HG03571 (cell line): ENCODE data around the gene TTC7B.

Experiments
- ATAC-seq: cut with Tn5 transposase; IDR thresholded peaks from one replicate; pipeline ENCODE4 v1.9.1; 2021; ENCODE audit not compliant: unreplicated experiment

TTC7B gene

GRCh38 chr14:90518069-90518940 lies 297.9 kb downstream of the TTC7B start:
- ATAC-seq = no peak

GRCh38 chr14:90517076-90517841 lies 299.0 kb downstream of the TTC7B start:
- ATAC-seq = no peak

DNA sequence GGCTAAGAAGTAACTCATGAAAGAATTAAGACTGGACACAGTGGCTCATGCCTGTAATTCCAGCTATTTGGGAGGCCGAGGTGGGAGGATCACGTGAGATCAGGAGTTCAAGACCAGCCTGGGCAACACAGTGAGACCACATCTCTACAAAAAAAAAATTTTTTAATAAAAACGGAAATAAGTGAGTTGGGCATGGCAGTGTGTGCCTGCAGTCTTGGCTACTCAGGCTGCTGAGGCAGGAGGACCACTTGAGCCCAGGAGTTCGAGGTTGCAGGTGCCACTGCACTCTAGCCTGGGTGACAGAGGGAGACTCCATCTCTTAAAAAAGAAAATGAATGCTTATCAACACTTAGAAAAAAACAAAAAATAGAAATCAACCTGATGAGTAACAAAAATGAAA lies 301.7 kb downstream of the TTC7B start:
- ATAC-seq = no peak

GRCh38 chr14:90514015-90514398 lies 302.2 kb downstream of the TTC7B start:
- ATAC-seq = no peak

GRCh38 chr14:90513161-90514014 lies 302.8 kb downstream of the TTC7B start:
- no peak for ATAC-seq

GRCh38 chr14:90512329-90512991 lies 303.8 kb downstream of the TTC7B start:
- ATAC-seq = no peak

- ATAC-seq = no peak
These were observed 304.4 kb downstream of the TTC7B start for GRCh38 chr14:90511795-90512328.

DNA sequence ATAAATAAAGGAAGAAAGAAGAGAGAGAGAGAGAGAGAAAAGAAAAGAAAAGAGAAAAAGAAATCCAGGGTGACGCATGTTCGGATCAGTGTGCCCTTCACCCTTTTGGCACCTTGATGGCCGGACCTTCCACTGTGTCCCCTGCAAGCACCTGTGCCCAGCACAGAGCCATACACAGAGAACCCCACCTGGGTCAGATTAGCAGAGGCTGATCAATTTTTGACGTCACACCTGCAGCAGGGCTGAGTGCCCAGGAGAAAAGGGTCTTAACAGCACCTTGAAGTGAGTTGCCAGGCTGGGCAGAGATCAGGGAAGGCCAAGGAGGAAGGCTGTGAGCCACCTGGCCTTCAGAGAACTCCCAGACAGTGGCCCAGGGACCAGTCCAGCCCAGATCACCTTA lies 305.0 kb downstream of the TTC7B start:
- ATAC-seq = no peak

- ATAC-seq = no peak
These were observed 306.1 kb downstream of the TTC7B start for GRCh38 chr14:90510159-90510558.

DNA sequence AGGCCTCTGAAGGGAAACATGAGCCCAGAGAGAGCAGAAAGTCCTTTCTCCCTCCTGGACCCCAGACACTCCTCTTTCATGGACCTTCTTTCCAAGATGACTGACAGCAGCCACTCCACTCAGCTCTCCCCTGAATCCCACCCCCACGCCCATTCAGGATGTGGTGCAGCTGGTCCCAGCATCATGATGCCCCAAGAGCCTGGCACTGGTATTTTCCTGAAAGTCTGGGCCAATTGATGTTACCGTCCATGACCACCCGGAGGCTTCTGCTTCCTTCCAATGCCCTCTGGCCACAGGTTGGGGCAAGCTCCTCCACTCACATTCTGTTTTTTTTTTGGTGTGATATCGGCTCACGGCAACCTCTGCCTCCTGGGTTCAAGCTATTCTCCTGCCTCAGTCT lies 306.8 kb downstream of the TTC7B start:
- ATAC-seq = no peak

- no peak for ATAC-seq
These were observed 307.5 kb downstream of the TTC7B start for GRCh38 chr14:90508536-90509254.

GRCh38 chr14:90508036-90508435 lies 308.2 kb downstream of the TTC7B start:
- no peak for ATAC-seq

GRCh38 chr14:90507428-90507827 lies 308.8 kb downstream of the TTC7B start:
- no peak for ATAC-seq

DNA sequence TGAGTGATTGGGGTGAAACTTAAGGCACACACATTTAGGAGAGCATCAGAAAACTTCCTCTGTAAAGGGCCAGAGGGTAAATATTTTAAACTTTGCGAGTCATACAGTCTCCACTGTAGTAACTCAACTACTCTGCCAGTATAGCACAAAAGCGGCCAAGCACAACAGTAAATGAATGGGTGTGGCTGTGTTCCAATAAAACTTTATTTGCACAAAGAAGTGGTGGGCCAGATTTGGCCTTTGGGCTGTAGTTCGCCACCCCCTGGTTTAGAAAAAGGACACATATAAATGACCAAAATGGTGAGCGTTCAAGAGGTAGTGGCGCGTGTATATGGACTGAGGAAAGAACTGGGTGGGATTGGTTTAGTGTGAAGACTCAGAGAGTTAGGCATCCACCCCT lies 309.5 kb downstream of the TTC7B start:
- ATAC-seq = no peak

- no peak for ATAC-seq
These were observed 310.7 kb downstream of the TTC7B start for GRCh38 chr14:90505531-90505930.

GRCh38 chr14:90504643-90505042 lies 311.6 kb downstream of the TTC7B start:
- no peak for ATAC-seq

- no peak for ATAC-seq
These were observed 312.6 kb downstream of the TTC7B start for GRCh38 chr14:90503582-90503981.

- no peak for ATAC-seq
These were observed 313.5 kb downstream of the TTC7B start for GRCh38 chr14:90502760-90503159.

DNA sequence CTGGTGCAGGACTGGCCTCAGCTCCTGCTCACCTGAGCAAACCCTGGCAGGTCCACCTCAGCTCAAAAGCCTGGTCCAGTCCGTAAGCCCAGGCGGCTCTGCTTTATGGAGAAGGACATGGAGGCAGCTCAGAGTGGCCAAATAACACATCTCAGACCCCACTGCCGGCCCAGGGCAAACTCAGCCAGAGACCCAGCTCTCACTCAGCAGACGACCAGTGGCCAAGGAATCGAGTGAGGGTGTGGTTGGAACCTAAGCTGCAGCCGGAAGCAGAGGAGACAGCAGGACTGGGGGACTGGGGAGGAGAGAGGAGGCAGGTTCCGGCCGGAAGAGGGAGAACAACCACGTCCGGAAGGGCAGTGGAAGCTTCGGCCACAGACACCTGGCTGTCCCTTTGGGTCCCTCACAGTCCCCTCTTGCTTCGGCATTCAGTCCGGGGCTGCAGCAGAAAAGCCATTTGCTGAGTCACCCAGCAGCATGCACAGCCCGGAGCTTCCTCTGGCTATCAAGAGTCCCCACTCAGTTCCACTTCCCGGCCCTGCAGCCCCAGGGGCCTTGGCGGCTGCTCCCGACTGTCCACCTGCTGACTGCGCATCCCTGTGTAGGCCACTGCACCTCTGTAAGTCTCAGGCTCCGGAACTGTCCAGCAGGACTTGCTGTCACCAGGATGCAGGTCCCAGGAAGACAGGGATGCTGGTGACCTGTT lies 315.4 kb downstream of the TTC7B start:
- ATAC-seq = no peak
